HPDE6-E6E7 (cell line): Measurements from ENCODE around the gene USP10.
"Not testable (repeated sequence)": the region's sequence is repeated elsewhere in the genome, so short reads cannot be mapped to it uniquely, and the experiment has no call there.

Source experiments
- DNase-seq: peaks from one replicate; pipeline ENCODE4 v3.0.0; 2011; ENCODE audit warnings: missing footprints; ENCODE audit errors: extremely low spot score

Gene USP10

GRCh38 chr16:84728853-84729424, 29.1 kb downstream of the USP10 start:
- no peak for DNase-seq

DNA sequence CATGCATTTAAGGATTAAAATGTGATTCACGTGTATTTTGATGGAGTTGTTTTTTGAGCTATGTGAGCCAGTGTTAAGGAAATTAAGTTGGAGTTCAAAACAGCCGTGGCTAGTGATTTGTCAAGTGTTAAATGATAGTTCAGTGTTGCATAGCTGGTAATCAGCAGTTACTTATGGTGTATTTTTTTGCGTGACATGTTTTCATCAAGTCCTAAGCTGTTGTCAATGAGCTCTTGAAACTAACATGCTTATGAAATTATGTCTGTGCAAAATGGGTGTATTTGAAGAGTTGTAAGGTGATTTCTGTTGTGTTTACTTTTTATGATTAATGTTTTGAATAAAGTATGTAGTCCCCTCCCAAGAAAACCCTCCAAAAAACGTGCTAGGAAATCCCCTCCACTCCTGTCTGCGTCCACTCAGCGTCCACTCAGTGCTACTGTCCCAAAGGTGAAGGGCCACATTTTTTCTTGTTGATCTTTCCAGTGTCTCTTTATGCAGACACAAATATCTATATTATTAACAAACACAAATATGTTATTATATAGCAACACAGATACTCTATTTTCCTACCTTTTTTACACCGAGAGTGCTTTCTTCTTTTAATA, 30.0 kb downstream of the USP10 start:
- DNase-seq = no peak

DNA sequence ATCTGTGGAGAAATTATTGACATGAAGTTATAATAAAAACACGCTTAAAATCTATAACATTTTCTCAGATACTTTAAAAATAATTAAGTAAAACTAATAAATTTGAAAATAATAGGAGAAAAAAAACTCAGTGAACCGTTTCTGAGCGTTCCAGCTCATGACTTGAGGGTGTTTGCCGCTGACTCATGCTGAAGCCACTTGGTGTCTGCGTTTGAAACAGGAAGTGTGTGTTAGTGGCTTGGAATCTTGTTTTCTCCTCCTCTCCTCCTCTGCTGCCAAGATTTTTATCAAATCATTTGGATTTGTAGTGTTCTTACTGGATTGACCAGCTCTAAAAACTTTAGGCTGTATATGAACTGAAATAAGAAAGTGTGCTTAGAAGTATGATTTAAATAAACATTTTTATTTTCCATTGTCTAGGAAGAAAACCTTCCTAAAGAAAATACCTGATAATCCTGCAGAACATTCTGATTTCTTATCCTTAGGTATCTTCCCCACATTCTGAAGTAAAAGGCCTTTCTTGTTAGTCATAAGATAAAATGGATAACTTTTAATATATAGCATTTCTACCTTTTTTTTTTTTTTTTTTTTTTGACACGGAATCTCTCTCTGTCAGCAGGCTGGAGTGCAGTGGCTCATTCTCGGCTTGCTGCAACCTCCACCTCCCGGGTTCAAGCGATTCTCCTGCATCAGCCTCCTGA, 30.8 kb downstream of the USP10 start:
- peak; percentile 87 for DNase-seq

- not testable (repeated sequence) for DNase-seq
Observed at GRCh38 chr16:84732332-84732673, 32.5 kb downstream of the USP10 start.

- no peak for DNase-seq
Observed at GRCh38 chr16:84732674-84733352, 33.0 kb downstream of the USP10 start.

DNA sequence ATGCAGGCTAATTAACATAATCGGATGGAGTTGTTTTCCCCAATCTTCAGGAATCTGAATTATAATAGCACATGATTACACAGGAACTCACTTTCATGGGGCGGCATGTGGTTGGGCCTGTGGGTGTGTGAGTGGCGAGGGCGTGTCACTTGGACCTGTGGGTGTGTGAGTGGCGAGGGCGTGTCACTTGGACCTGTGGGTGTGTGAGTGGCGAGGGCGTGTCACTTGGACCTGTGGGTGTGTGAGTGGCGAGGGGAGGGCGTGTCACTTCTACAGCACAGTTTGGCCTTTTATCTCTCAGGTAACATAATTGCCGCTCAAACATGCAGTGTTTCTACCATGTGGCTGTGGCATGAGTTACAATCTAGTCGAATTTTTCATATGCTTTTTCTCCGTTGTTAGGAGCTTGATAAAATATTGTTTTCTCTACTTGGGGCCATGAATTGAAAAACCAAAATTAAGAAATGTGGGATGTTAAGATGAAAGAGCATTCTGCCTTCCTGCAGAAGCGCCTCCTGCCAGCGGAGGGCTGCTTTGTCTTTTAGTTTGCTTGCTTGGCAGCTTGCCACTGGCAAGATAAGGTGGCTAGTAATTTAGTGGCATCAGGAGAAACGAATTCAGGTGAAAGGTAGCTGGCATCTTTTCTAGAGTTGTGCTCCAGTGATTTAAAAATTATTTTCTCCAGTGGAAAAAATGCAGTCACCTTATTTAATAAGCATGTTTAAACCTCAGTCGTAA, 36.2 kb downstream of the USP10 start:
- DNase-seq = no peak

DNA sequence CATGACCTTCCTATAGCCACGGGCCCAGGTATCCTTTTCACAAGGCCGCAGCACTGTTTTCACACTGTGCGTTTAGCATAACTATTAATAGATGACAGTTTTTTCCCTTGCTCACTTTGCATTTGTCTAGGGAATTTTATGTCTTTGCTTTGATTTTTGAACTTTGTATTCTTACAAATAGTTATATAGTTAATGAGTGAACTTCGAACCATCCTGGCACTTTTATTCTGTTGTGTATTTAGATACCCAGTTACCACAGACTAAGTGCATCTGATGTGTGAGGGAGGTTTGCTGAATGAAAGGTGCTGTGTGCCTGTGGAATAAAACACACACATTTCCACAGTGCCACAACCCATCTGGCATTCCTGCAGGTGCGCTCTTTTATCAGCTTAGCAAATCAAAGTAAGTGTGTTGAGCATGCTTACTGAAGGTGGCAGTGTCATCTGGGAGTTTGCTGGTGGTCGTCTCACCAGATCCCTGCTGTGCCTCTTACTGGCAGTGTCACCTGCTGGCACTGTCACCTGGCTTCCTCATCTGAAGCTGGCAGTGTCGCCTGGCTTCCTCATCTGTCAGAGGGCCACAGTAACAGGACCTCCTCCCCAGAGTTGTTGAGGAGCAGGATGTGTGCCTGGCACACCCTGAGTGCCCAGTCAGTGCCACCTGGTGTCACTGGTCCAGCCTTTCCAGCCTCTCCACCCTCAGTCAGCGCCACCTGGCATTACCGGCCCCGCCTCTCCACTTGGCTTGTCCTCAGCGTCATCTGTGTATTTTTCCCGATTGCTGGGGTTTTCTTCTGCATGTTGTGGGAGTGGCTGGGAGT, 37.6 kb downstream of the USP10 start:
- no peak for DNase-seq

DNA sequence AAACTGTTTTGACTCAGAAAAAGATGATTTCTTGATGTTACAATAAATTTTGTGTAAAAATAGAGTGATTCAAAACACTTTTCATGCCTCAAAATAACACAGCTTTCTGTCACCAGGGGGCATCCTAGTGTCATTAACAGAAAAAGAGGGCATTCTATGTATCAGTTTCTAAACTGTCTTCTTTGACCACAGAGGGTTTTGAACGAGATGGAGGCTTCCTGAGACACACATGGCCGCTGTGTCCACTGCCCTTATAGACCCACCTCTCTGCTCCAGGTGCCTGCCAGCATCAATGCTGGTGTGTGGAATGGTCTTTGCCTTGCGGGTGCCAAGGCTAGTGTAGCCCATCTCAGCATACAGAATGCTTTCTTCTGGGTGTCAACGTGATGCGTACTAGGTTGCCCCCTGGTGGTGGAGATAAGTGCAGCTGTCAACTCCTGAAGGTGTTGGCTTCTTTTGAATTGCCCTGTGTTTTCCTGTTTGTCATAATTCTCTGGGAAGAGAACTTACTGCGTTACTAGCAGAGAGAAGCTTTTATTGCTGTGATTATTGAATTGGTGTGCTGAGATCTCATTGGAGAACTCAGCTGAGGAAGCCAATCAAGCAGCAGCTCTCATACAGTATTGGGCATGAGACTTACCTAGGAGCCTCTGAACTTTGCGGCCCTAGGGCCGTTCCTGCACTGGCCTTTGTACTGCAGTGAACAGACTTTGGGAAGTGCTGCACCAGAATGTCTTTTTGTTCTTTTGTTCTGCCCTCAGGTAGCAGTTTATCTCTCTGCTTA, 38.6 kb downstream of the USP10 start:
- DNase-seq = peak; percentile 66

GRCh38 chr16:84739349-84740124, 39.7 kb downstream of the USP10 start:
- no peak for DNase-seq

DNA sequence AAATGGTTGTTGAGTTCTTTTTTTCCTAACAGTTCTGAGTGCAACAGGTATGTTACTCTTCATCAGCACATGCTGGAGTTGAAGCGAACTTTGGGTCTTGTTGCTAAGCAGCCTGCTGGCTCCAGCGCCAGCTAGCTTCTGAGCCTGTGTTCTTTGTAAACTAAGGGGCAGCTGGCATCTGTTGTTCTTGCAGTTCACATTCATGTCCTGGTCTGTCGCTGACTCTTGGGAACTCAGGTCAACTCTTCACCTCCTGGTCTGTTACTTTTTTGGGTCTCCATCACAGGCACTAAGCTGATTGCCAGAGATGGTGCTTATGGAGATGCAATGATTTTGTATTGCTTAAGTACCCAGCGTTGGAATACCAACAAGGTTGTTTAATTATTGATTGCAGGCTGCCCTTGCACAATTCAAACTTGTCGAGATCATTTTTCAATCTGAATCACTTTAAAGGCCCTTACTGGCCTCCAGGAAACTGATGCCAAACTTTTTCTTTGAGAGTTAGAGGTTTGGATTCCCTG, 40.9 kb downstream of the USP10 start:
- DNase-seq = no peak

DNA sequence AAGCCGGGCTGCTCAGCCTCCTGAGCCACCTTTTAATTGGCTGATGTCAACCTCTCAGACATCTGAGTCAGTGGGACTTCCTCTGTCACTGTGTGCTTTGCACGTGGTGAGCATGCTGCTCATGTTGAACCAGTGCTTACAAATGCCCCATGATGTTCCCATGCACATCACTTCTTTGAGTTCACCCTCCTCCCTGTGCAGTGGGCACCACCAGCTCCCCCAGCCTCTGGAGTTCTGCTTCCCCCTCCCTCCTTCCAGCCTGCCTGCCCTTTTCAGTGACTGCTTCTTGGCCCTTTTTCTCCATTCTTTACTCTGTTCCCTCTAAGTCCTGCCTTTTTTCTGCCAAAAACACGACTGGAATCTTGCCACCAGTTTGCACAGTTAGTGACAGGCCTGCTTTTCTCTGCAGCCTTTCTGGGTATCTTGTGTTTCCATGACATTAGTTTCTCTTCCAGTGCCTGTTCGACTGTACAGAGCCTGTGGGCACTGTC, 41.6 kb downstream of the USP10 start:
- DNase-seq = no peak

DNA sequence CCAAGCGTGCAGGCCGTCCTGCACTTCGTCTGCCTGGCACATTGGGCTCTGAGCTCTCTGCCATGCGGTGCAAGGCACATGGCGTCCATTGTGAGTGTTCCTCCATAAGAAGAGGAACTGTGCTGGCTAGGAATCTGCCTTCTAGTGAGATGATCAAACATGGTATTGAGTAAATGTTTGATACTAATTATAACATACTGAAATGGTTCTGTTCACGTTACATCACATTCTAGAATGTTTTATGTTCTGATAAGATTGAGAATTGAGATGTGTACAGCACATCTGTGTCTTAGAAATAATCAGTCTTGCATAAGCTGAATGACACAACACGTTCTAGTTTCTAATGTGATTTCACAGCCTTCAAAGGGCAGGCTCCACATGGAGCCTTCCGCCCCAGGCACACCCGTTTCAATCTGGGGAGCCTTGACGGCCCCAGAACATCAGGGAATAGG, 42.9 kb downstream of the USP10 start:
- no peak for DNase-seq

DNA sequence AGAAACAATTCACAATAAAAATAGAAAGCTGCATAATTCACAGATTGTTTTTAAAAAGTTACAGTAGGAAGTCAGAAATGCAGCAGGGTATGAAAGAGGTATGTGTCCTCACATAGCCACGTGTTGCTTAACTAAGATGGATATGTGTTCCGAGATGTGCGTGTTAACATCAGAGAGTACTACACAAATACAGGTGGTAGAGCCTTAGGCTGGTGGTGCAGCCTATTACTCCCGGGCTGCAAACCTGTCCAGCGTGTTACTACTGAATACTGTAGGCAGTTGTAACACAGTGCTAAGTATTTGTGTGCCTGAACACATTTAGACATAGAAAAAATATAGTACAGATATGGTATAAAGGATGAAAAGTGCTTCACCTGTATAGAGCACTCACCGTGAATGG, 46.4 kb downstream of the USP10 start:
- no peak for DNase-seq

- no peak for DNase-seq
Observed at GRCh38 chr16:84746875-84747274, 47.1 kb downstream of the USP10 start.

- DNase-seq = not testable (repeated sequence)
Observed at GRCh38 chr16:84748247-84748646, 48.4 kb downstream of the USP10 start.

DNA sequence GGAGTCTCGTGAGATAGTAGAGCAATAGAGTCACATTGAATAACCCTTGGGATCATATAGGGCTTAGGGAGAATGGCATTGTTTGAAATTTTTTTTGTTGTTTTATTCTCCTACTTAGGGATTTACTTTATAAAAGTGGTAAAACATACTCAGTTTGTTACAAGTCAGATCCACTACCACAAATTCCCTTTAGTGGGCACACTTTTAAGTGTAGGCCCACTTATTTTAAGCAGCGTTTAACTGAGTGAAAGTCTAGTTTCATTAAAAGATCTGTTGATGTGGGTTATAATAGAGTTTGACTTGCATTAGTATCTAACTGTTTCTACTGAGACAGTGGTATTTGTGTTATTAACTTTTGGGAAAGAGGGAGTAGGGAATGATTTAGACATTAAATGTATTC, 49.3 kb downstream of the USP10 start:
- no peak for DNase-seq

DNA sequence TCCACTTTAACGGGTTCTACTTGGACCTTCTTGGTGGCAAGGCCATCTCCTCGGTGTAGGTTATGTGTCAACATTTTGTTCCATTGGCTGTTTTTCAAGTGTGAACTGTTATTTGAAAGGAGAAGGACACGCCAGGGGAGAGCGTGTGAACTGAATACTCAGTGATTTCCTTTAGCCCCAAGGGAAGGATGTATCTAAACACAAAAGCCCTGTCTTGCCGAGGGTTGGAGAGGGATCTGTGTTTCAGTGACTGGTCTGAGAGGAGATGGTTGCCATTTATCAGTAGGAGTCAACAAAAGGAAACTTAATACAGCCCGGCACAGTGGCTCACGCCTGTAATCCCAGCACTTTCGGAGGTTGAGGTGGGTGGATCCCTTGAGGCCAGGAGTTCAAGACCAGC, 50.0 kb downstream of the USP10 start:
- no peak for DNase-seq

DNA sequence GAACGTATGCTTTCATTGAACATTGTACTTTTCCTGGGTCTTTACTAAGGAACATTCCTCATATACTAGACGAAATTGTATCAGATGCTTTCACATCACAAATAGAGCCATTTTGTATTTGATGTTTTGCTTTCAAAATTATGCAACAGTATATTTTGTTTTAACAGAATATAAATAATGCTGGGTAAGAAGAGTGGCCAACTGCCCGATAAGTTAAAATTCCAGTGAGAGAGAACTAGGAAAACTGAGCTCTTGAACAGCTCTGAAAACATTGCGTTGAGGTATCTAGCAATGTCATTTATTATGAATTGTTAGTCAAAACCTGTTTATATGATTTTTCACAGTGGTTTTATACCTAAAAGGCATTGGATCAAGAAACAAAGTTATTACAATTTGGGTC, 50.8 kb downstream of the USP10 start:
- no peak for DNase-seq

DNA sequence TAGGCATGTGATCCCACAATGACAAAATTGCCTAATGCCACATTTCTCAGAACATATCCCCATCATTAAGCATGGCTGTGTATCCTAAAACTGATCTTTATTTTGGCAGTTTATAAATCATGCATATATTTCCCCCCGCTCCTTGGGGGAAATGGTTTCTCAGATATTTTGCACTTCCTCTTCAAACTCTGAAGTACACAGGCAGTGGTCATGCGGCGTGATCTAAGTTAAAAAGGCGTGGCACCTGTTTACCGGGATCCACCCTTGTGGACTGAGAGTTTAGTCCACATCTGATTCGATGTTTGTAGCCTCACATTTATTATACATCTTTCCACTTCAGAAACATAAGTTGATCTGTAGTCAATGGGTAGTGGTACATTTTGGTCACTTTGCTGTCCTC, 51.4 kb downstream of the USP10 start:
- no peak for DNase-seq
